Skin of body (tissue), 2 donors: ENCODE measurements around the gene SELENOO. TPM values are rescaled to one million over a fixed set of nuclear protein-coding genes. Genes with fewer than 3 reads are reported as not detected.

Source experiments
- DNase-seq: peaks from one replicate; lab custom pipeline; 2025; lab: John Stamatoyannopoulos, UW
- total RNA-seq: library from RNA; depleted of rRNA; stranded (reverse); fragments of >200 nt; gene quantifications from one replicate; pipeline ENCODE4 v1.2.3, GENCODE V29; 2014

SELENOO gene
- total RNA-seq, 1 donor from 2014 or later, result 10.7 TPM

GRCh38 chr22:50184004-50184901 is 16.6 kb upstream of the SELENOO start:
- DNase-seq, result no peak

DNA sequence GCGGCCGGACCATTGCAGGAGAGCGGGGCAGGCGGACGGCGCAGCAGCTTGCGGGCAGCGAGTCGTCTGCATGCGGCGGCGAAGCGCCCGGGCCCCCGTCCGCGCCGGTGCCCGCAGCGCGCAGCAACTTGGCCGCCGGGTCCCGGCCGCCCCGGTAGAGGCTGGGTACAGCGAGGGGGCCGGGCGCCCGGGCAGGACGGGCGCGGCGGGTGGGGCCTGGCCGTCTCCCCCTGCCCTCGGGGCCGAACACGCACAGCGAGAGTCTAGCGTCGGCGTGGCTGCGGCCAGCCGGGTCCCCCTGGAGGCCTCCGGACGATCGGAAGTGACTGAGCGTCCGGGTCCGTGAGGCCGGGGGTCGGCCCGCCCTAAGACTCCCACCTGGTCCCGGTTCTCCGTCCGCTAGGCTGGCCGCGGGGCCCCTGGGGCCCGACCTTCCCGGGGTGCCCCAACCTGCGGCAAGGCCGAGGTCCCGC is 15.9 kb upstream of the SELENOO start:
- no peak for DNase-seq

- DNase-seq, result peak; percentile 78
Measured at GRCh38 chr22:50185375-50186087, 15.3 kb upstream of the SELENOO start, which contains the start of gene TRABD. TRABD (plus strand) TSS chr22:50185913; CDS start chr22:50193061, 7,148 bp downstream.

DNA sequence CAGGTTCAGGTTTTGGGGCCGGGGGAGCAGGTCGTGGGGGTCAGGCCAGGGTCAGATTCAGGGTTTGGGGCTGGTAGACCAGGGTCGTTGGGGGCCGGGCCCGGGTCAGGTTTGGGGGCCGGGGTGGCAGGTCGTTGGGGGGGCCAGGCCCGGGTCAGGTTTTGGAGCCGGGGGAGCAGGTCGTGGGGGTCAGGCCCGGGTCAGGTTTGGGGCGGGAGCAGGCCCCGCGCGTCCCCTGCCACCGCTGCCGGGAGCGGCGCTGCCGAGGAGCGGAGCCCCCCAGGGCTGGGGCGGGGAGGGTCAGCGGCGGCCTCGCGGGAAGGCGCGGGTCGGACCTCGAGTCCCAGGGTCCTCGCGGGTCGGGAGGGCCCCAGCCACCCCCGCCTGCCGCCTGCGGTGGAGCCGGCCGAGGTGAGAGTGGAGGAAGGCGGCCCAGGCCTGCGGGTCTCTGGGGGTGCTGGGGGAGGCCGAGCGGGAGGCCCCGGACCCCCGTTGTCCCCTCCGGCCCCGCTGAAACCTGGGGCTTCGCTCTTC is 14.6 kb upstream of the SELENOO start:
- DNase-seq, result no peak

GRCh38 chr22:50186761-50187523 is 13.9 kb upstream of the SELENOO start:
- DNase-seq, result no peak

- DNase-seq, result no peak
Measured at GRCh38 chr22:50188356-50188755, 12.5 kb upstream of the SELENOO start.

DNA sequence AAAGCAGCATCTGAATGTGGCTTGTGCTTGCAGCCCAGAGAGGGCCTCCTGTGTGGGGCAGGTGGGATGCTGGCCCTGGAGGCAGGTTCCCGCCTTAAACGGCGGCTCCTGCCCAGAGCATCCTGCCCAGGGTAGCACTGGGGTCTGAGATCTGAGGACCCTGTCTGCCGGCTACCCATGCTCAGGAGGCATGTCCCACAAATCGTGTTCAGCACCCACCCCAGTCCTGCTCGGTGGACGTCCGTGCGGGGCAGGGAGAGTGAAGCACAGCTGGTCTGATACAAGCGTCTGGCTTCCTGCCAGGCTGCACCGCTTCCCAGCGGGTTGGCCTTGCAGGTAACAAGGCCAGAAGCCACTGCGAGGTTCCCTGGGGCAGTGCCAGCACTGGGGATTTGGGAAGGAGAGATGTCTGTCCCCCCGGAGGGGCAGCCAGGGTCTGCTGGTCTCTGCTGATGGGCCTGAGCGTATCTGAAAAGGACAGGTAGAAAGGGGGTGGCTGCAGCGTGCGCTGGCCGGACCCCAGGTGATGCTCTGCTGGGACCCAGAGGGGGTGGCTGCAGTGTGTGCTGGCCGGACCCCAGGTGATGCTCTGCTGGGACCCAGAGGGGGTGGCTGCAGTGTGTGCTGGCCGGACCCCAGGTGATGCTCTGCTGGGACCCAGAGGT is 11.5 kb upstream of the SELENOO start:
- DNase-seq, result no peak

DNA sequence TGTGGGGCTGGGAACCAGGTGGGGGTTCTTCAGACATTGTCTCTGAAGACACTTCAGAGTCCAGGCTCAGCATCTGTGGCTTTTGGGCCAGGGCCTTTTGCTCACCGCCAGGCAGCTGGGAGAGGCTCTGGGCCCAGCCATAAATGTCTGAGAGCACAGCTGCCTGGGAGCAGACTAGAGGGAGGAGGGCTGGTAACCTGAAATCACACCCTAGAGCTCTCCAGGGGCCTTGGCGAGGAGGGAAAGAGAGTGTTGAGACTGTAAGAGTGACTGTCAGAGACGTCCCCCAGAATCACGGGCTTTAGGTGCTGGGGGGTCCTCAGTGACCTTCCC is 11.0 kb upstream of the SELENOO start:
- no peak for DNase-seq

DNA sequence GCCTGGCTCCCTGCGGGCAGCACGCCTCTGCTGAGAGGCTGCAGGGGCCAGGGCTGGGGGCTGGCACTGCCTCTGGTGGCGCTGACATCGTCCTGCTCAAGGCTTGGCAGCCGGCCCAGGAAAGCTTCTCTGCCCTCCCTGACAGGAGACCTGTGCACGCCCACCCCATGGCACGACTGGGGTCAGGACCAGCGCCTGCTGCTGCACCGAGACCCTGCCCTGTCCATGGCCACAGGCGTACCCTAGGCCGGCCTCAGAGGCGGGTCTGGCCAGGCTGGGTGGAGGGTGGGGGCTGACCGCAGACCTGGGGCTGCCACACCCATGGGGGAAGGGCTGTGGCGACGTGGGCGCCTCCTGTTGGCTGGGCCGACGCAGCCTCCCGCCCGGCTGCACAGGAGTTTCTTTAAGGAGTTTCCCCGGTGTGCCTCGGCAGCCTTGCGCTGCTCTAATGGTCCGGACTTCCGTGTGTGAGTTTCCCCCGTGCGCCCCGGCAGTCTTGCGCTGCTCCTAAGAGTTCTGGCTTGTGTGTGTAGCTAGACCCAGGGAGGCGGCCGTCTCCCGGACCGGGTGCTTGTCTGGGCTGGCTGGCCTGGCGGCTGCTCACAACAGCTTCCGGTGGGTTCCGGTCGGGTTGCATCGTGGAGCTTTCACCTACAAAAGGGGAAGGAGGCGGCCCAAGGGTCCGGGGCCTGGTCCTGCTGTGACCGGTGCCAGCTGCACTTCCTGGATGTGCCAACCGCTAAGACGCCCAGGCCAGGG is 10.4 kb upstream of the SELENOO start:
- DNase-seq, result no peak

- no peak for DNase-seq
Measured at GRCh38 chr22:50190941-50191741, 9.7 kb upstream of the SELENOO start.

DNA sequence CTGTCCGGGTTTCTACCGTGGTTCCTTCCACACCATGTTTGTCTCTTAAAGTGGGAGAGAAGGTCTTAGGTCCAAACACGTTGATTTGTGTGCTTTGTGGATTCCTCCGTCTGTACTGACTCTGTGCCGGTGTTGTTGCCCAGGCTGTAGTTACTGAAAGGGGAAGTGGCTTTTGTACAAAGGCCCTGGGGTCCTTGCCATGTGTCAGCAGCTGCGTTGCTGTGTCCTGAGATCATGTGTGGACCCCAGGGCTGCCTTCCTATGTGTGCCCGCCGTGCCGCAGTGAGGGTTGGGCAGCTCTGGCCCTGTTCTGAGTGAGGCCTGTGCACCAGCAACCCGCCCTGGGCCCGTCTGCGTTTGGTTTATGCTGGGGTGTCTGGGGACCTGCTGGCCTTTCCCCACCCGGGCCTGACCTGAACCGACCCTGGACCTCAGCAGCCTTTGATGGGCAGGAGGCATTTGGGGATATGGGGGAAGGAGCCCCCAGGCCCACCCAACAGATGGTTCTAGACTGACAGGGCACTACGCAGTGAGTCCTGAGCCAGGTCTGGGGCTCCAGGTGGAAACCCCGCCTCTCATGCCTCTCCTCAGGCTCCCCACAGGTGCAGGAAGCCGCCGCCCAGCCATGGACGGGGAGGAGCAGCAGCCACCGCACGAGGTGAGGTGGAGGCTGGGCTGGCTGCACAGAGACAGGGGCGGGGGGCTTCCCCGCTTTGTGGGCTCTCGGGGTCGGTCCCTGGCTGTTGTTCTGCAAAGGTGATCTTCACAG is 8.2 kb upstream of the SELENOO start:
- no peak for DNase-seq

DNA sequence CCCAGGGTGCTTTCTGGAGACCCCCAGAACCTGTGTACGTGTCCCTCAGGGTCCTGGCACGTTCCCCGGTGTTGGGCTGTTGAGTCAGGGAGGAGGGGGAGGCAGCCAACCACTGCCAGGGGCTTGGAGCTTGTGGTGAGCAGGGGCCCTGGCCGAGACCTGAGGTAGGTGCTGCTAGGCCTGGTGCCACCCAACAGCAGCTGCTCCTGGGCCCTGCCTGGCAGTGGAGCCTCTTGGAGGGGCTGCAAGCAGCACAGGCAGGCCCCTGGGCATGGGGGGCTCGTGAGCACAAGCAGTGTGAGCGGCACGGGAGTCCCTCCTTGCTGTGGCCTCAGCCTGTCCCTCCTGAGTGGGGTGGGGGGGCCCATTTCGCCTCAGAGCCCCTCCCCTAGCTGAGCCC is 7.2 kb upstream of the SELENOO start:
- no peak for DNase-seq

DNA sequence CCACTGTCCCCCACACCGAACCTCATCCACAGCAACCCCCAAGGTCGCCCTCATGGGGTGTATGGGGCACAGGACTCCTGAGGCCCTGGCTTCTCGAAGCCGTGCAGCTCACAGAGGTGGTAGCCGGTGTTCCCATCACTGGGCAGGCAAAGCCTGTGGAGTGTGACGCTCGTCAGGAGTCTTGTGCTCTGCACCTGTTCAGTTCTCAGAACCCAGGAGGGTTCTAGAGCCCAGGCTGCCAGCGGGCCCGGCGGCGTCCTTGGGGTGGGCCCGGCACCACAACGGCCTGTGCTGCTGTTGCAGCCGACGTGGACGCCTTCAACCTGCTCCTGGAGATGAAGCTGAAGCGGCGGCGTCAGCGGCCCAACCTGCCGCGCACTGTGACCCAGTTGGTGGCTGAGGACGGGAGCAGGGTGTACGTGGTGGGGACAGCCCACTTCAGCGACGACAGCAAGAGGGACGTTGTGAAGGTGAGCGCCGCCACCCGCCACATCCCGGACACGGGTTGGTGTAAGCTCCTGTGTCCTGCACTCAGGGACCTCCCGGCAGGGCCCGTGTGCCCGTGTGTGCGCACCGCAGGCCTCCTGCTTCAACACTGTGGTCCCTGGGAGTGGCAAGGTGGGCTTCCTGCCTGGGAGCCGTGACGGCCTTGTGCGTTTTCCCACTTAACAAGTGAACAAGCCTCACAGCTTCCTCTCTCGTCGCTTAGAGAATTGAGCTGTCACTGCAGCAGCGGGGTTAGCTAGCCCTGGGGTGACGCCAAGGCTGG is 6.6 kb upstream of the SELENOO start:
- DNase-seq, result no peak

GRCh38 chr22:50196256-50196655 is 4.6 kb upstream of the SELENOO start:
- DNase-seq, result no peak

GRCh38 chr22:50197000-50197800 is 3.6 kb upstream of the SELENOO start:
- no peak for DNase-seq

- DNase-seq, result no peak
Measured at GRCh38 chr22:50197856-50198623, 2.8 kb upstream of the SELENOO start.
